Stimulated activated CD8-positive, alpha-beta memory T cell treated with anti-CD3 and anti-CD28 coated beads, Interleukin-7, amount 100 ng/mL, for 4 hours (primary cell): ENCODE measurements around the gene PRRX2.
"Not testable (repeated sequence)": the region's sequence is repeated elsewhere in the genome, so short reads cannot be mapped to it uniquely, and the experiment has no call there.

Experiments used
- DNase-seq, 2 donors: peaks; one replicate each; pipeline ENCODE4 v3.0.0-alpha.2; 2020; ENCODE audit warnings: low read depth in 2 of 2

PRRX2 gene

DNA sequence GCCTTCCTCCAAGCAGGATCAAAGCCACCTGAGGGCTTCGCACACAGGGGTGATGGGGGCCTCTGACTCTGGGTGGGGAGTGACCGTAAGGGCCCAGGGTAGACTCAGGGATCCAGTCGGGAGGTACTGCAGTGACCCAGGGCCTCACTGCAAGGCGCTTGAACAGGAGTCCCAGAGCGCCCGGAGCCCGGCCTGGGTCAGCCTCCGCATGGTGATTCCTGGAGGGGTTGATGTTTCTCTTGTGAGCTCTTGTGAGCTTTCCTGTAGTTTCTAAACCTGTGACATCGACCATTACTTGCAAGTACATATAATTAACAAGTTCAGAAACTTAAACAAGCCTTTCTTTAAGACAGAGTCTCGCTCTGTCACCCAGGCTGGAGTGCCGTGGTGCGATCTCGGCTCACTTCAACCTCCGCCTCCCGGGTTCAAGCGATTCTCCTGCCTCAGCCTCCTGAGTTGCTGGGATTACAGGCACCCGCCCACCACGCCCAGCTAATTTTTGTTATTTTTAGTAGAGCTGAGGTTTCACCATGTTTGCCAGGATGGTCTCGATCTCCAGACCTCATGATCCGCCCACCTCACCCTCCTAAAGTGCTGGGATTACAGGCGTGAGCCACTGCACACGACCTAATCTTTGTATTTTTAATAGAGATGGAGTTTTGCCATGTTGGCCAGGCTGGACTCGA lies 67.6 kb downstream of the PRRX2 start:
- DNase-seq, result no peak

DNA sequence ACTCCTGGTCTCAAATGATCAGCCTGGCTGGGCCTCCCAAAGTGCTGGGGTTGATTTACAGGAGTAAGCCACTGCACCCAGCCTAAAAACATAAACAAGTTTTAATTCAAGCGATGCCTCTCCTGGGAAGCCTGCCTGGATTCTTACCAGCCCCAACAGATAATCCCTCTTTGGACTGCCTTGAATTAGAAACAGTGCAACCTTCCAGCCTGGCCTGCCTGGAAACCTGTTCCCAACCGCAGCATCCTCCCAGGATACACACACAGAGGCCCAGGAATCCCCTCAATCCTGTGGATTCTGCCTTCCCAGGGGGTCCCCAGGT lies 68.1 kb downstream of the PRRX2 start:
- DNase-seq, result no peak

DNA sequence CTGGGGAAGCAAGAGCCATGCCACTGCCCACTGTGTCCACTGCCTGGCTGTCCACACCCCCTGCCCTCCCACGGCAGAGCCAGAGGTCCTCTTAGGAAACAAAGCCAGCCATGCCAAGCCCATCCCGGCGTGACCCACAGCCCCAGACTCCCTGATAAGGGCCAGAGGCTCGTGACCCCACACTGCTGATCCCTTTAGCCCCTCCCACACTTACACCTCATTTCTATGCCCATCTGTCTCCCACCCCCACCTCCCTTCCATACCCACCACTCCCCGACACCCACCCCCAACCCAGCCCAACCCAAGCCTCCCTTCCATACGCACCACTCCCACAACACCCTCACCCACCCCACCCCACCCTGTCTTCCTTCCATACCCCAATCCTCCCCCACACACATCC lies 70.1 kb downstream of the PRRX2 start:
- DNase-seq, result no peak

DNA sequence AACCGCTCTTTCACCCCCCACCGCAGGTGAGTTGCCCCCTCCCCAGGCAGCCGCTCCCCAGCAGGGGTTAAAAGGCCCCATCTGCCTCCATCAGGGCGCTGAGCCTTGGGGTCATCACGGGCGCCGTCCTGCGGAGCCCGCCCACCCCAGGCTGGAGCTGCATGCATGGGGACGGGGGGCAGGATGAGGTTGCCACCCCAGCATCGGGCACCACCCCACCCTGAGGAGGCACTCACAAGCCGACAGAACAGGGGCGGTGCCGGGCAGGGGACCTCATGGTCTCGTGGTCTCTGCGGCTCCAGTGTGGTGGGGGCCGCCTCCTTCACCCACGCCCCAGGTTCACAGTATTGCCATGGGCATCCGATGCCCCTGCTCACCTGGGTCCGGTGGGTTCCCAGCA lies 70.9 kb downstream of the PRRX2 start:
- no peak for DNase-seq

DNA sequence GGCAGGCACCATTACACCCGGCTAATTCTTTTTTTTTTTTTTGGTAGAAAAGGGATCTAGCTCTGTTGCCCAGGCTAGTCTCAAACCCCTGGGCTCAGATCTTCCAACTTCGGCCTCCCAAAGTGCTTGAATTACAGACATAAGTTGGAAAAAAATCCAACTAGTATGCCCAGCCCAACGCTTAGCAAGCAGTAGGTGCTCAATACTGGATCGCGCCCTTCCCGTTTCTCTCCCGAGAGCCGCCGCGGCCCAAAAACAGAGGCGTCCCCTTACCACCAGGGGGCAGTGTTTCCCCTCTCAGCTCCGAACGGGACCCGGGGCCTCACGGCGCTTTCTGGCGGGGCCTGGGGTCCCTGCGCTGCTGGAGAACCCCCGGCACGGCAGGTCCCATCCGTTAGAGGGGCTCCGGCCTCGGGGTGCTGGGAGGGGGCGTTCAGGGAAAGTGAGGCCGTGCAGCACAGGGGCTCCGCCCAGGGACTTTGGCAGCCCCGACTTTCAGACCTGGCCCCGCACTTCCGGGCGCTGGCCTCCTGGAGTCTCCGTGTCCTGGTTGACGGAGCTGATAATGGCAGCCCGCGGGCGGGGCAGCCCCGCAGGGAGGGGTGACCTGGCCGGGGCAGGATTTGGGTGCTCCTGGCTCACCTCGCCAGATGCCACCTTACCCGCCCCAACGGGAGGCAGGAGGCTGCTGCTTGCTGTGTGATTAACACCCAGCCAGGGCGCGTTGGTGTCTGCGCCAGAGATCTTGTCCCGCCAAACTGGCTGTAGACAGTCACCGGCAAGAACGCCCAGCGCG lies 72.2 kb downstream of the PRRX2 start:
- peak; percentile 69 to 70 for DNase-seq

DNA sequence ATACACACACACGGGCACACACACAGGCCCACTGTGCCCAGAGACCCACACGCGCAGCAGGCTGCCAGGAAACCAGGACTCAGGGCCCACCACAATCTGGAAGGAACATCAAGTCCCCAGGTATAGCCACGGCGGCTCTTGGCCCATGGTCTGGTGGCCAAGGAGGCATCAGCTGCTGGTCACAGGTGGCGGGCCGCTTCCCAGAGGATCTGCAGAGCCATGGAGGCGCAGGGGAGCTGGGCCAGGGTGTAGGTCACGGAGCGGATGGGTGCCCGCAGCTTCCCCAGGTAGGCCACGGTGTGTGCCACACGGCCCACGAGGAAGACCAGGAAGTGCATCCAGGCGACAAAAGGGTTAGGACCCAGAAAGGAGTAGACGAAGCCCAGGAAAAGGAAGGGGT lies 74.0 kb downstream of the PRRX2 start:
- DNase-seq, result no peak

DNA sequence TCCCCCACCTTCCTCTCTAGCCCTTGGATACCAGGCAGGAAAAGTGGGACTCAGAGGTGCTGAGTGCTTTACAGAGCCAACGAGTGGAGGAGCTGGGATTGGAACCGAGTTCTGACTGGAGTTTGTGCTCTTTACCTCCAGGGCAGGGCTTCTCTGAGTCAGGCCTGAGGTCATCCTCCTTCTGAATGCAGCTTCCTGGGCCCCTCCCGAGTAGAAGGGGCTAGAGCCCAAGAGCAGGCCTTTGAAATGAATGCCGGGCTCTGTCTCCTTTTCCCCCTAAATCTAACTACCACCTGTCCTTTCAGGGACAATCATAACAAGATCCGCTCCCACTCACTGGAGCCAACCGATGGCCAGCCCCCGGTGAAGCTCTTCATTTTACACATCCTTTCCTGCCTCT lies 74.7 kb downstream of the PRRX2 start:
- DNase-seq, result no peak

DNA sequence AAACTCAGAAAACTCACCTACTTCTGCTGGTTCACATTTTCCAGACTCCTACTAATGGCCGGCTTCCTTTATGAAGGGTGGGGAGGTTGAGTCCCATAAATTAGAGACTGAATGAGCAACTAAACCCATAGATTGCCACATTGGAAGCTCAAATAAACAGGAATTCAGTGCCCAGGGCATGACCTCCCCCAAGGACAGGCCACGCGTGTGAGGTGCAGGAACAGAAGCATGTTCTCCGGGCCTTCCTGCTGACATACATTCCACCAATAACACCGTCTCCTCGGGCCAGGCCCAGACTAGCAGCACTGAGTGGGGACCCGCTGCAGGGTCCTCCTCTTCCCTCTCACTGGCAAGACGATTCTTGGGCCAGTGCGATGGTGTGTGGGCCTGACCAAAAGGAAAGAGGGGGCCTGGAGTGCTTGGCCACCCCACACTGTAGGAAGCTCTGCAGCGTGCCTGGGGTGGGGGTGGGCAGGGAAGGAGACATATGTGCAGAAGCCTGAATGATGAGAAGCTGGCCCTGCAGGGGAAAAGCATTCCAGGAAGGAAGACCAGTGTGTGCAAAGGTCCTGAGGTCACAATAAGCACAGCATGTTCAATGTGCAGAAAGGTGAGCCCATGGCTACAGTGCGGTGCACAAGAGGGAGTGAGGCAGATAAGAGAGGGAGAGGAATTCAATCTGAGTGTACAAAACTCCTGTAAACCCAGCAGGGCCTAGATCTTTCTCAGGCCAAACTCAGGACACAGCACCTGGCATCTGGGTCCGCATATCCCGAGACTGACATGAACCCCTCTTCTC lies 75.4 kb downstream of the PRRX2 start:
- DNase-seq, result no peak

DNA sequence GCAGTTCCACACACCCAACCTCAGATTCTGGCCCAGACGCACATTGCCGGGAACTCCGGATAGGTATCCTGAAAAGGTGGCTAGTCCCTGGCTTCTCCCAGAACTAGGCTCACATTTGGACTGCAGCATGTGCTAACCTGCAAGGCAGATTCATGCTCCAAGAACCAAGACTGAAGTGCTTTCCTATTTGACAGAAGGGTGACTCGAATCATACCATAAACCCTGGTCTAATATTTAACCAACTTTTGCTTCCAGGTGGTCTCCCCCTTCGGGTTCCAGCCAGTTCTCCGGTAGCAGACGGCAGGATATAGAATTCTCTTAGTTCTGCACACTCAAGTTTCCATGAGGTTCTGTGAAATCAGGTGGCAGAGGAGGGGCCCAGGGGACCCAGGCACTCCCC lies 79.8 kb downstream of the PRRX2 start:
- DNase-seq, result no peak

DNA sequence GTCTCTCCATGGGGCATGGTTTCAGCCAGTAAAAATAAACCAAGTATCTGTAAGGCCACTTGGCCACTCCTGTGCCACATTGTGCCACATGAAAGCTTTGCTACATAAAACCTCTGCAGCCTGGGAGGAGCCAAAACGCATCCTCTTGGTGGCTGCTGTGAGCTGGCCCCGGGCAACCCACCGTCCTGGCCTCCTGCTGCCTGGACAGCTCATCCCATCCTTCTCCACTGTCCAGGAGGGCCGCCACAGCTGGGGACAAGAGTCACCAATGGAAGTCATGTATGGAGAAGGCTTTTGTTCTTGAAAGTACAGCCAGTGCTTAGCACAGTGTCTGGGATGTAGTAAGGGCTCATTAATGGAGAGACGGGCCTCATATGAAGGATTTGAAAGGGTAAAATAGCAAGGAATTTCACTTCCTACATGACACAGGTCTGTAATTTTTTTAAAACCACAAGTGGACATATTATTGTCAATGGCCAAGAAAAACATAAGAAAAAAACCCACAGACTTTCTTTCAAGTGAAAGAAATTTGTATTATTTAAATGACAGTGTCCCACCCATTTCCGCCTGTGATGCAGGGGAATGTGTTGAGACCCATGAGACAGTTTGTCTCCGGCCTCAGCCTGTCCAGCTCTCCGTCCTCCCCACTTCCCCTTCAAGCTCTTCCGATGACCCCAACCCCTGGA lies 80.8 kb downstream of the PRRX2 start:
- no peak for DNase-seq

DNA sequence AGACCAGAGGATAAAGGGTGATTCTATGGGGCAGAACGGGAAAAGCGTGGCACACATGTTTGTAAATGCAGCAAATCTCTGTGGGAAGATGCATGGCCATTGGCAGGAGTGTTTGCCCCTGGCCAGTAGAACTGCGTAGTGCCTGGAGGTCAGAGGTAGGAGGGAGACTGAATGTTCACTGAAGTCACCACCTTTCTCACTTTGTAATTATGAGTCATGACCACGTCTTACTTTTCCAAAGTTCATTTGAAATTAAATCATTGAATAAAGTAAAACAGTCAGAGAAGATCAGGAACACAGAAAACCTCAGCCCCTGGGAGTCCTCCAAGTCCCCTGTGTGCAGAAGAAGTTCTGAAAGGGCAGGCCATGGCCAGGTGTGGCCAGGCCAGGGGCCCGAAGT lies 82.8 kb downstream of the PRRX2 start:
- DNase-seq, result no peak

DNA sequence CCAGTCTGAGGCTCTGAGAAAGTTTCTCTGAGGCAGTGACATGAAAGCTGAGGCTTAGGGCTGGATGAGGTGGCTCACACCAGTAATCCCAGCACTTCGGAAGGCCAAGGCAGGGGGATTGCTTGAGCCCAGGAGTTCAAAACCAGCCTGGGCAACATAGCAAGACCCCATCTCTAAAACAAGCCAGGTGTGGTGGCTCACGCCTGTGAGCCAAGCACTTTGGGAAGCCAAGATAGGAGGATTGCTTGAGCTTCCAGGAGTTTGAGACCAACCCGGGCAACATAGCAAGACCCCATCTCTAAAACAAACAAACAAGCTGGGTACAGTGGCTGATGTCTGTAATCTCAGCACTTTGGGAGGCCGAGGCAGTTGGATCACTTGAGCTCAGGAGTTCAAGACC lies 83.6 kb downstream of the PRRX2 start:
- not testable (repeated sequence) for DNase-seq

DNA sequence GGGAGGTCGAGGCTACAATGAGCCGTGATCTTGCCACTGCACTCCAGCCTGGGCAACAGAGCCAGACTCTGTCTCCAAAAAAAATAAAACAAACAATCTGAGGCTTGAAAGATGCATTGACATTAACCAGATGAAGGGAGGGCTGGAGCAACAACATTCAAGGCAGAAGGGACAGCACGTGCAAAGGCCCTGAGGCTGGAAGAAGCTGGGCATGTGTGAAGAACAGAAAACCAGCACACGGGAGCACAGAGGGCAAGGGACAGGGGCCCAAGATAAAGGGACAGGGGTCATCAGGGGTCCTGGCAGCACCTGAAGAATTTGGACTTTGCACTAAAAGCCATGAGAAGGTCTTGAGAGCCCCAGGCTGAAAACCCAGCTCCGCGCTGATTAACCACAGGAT lies 84.1 kb downstream of the PRRX2 start:
- DNase-seq, result no peak

DNA sequence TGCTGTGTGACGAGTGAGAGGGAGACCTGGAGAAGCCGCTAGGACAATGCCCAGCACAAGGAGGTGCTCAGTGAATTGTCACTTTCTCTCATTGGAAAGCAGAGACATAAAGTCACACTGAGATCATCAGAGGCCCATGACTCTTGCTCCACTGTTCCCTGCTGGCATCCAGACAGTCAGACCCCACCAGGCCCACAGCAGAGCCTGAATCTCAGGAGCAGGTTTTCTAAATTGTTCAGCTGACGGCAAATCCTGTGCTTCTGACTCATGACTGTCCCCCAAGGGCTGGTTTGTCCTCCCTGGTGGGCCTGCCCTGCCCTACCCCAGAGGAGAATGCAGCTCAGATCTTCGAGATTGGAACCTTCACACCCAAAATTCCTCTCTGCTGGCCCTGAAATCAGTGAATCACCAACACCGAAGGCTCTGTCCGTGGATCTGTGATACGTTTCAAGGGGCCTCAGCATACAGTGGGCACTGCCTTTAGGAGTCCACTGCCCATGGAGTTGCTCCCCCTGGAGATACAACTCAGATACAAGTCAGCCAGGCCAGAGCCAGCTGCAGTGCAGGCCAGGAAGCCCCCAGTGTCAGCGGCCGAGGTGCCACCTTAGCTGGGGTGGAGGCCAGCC lies 84.7 kb downstream of the PRRX2 start:
- no peak for DNase-seq

DNA sequence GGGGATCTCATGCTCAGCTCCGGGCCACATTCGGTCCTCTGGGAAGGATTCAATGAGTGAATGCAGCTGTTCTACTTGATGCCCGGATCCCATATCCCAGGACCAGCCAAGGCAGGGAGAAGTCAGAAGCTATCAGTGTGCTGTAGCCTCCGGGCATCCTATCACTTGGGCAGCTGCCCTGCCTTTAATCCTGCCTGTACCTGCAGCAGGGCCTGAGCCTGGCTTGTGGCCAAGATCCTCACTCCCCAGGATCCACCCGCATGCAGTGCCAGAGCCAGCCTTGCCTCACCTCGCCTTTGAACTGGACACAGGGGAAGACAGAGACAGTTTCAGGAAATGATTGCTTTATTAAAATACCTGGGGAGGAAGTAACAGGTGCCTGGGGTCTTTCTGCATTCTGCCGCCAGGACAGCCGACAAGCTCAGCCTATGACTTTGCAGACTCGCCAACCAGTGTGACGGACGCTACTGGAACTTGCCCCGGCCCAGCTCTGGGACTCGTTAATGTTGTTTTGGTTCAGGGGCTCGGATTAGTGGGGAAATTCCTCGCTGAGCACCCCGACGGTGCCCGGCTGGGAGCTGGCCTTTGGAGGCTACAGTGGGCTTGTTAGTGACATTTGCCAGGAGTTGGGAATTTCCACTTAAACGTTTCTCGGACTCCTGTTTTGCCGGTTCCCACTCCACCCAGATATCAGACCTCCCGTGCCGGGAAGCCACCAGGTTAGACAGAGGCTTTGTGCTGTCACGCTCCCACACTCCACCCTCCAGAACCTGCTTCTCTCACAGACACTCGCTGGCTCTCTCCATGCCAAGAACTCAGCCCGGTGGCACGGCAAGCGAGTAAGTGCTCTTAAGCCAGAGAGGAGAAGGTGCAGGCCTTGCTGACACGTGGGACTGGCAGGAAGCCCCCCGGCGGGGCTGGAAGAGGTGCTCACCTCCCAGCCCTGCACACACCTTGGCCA lies 86.7 kb downstream of the PRRX2 start:
- no peak for DNase-seq

DNA sequence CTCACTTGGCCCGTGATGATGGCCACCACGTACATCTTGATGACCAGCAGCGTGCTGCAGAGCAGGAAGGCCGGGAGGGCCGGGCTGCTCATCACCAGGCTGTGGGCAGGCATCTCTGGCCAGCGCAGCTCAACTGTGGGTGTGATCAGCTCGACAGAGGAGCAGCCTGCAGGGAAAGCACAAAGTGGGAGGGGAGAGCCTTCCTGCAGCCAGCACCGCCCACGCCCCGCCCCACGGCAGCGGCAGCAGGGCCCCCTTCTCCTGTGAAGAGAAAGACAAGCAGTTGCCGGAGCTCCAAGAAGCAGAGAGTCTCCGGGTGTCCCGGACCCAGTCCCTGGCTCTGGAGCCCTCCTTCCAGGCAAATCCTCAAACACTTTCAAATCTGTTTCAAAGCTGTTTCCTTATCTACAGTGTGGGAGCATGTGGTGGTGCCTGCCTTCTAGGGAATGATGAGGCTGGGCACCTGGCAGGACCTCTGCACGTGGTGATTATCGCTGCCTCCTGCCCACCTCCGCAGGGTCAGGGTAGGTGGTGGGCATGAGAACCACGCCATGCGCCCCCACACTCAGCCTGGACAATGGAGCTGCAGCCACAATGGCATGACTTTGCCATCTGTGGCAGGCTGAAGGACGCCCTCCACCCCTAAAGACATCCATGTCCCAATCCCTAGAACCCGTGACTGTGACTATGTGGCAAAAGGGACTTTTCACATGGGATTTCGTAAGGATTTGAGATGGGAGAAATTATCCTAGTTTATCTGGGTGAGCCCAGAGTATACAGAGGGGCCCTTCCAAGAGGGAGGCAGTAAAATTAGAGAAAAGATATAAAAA lies 87.7 kb downstream of the PRRX2 start, which contains the start of gene PTGES:
Gene PTGES (minus strand): TSS at position 143 of the 830 bp plus-strand sequence. CDS start 30 bp downstream, at position 113.
- peak; percentile 9 to 52 for DNase-seq

DNA sequence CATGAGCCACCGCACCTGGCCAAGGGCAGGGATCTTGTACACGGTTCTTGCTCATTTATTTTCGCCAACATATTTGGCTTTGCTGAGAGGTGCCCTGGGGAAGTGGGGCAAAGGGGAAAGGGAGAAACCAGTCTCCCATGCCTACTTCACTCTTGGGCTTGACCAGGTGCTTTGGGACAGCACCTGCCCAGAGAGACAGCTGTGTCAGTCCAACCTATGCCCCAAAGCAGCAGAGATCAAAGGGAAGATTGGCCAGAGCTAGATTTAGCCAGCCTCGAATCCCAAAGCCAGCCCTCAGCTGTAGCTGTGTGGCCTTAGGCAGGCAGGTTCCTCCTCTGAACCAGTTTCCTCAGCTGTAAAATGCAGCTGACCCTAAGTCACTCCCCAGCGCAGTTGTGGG lies 89.7 kb downstream of the PRRX2 start:
- no peak for DNase-seq

DNA sequence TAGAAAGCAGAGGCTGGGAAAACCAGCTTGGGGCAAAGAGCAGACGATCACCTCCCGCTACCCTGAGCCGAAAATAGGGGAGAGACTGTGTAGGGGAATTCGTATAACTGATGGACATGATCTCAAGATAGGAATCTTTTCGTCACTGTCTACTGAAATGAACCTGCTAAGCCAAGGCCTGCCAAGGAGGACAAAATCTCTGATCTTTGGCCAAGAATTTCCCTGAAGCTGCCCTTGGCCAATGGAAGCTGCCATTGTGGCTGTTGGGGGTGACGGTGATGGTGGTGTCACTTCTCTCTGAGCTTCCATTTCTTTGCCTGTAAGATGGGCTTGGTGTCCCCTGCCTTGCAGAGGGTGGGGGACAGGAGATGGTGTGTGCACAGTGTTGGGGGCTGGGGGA lies 90.7 kb downstream of the PRRX2 start:
- no peak for DNase-seq

DNA sequence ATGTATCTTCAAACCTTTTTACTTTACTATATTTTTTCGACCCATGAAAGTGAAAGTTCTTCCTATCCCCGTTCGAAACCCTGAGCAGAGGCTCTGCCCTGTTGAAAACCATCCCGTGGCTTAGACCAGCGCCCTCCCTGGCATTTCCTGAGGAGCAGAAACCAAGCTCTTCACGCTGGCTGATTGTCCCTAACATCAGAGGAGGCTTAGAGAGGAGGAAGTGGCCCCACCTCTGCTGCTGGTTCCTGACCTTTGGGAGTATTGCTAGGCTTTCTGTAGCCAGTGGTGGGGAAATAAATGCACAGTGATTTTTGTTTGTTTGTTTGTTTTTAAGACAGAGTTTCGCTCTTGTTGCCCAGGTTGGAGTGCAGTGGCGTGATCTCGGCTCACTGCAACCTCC lies 91.6 kb downstream of the PRRX2 start:
- no peak for DNase-seq

DNA sequence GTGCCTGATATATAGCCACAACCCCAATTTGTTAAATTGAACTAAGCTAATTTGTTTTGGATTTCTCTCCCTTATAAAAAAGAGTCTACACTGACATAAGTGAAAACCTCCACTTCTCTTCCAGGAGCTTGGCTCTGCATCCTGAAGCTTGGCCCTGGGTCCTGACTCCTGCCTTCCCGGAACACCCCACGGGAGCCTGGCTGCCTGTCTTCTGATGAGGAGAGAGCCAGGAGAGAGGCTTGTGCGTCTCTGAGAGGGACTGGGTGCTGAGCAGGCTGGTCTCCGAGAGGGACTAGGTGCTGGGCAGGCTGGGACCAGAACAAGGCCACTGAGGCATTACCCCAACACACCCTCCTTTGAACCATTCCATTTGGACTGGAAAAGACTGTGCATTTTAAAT lies 93.9 kb downstream of the PRRX2 start:
- DNase-seq, result no peak
